NCI-H146 treated with DMSO at 0.1 percent for 48 hours (cell line): ENCODE data around the gene SLC1A5.
"Not testable (repeated sequence)": the region's sequence is repeated elsewhere in the genome, so short reads cannot be mapped to it uniquely, and the experiment has no call there.

ENCODE experiments used
- DNase-seq: peaks from one replicate; lab custom pipeline; 2025; ENCODE audit not compliant: unreplicated experiment; lab: John Stamatoyannopoulos, UW

Gene SLC1A5

GRCh38 chr19:46788262-46788967, at the start of gene SLC1A5:
SLC1A5 (minus strand) TSS chr19:46788594; CDS start chr19:46787965, 629 bp downstream.
- peak; percentile 84 for DNase-seq

- no peak for DNase-seq
These were observed 49.8 kb upstream of the SLC1A5 start for GRCh38 chr19:46838160-46838559.

GRCh38 chr19:46834984-46835383, 46.6 kb upstream of the SLC1A5 start:
- DNase-seq: no peak

GRCh38 chr19:46834121-46834520, 45.7 kb upstream of the SLC1A5 start:
- no peak for DNase-seq

- no peak for DNase-seq
These were observed 42.5 kb upstream of the SLC1A5 start for GRCh38 chr19:46830864-46831263.

- no peak for DNase-seq
These were observed 40.1 kb upstream of the SLC1A5 start for GRCh38 chr19:46828484-46828883.

- DNase-seq: no peak
These were observed 37.3 kb upstream of the SLC1A5 start for GRCh38 chr19:46825731-46826055.

- no peak for DNase-seq
These were observed 36.7 kb upstream of the SLC1A5 start for GRCh38 chr19:46824890-46825730.

- no peak for DNase-seq
These were observed 34.7 kb upstream of the SLC1A5 start for GRCh38 chr19:46823049-46823448.

- DNase-seq: not testable (repeated sequence)
These were observed 34.0 kb upstream of the SLC1A5 start for GRCh38 chr19:46822410-46822787.

- no peak for DNase-seq
These were observed 33.4 kb upstream of the SLC1A5 start for GRCh38 chr19:46821512-46822409.

GRCh38 chr19:46818812-46819211, 30.4 kb upstream of the SLC1A5 start:
- no peak for DNase-seq

- DNase-seq: no peak
These were observed 27.6 kb upstream of the SLC1A5 start for GRCh38 chr19:46815833-46816627.

GRCh38 chr19:46813839-46814358, 25.5 kb upstream of the SLC1A5 start:
- DNase-seq: no peak

GRCh38 chr19:46812977-46813838, 24.8 kb upstream of the SLC1A5 start:
- no peak for DNase-seq

- no peak for DNase-seq
These were observed 21.3 kb upstream of the SLC1A5 start for GRCh38 chr19:46809534-46810272.

GRCh38 chr19:46806656-46807055, 18.3 kb upstream of the SLC1A5 start:
- DNase-seq: no peak

- DNase-seq: not testable (repeated sequence)
These were observed 16.0 kb upstream of the SLC1A5 start for GRCh38 chr19:46804432-46804831.

- DNase-seq: no peak
These were observed 15.2 kb upstream of the SLC1A5 start for GRCh38 chr19:46803555-46803954.
